GM23338 (cell line): ENCODE measurements around the gene ASB1. TPM values are rescaled to one million over a fixed set of nuclear protein-coding genes. Genes with fewer than 3 reads are reported as not detected.

Source experiments
- ATAC-seq: fragments of 200-7000 bp; cut with Tn5 transposase; 3 replicates; pipeline ENCODE4 v1.9.1; 2020
- DNase-seq: peaks from one replicate; pipeline ENCODE4 v3.0.0-alpha.2; 2015; ENCODE audit warnings: low spot score
- H2AFZ ChIP-seq: fragments of 200-600 bp; sonication (generic); 2 replicates; pipeline ENCODE4 v1.8.0; 2016; ENCODE audit warnings: antibody characterized with exemption, mild to moderate bottlenecking, moderate library complexity
- H3F3A ChIP-seq: fragments of 200-600 bp; sonication (generic); replicated peaks from 2 replicates; pipeline ENCODE4 v1.8.0; 2017; ENCODE audit warnings: antibody characterized with exemption, mixed run types, low read depth
- H3K27ac ChIP-seq: fragments of 200-600 bp; sonication (generic); 2 replicates; pipeline ENCODE4 v1.6.1; 2016; ENCODE audit warnings: low read depth
- H3K27me3 ChIP-seq: fragments of 200-600 bp; sonication (generic); 2 replicates; pipeline ENCODE4 v1.8.0; 2016; ENCODE audit warnings: mild to moderate bottlenecking, mixed run types, moderate library complexity; ENCODE audit not compliant: insufficient read depth
- H3K36me3 ChIP-seq: fragments of 200-600 bp; sonication (generic); 2 replicates; pipeline ENCODE4 v1.8.0; 2016; ENCODE audit warnings: mild to moderate bottlenecking; ENCODE audit not compliant: insufficient read depth
- H3K4me1 ChIP-seq: fragments of 200-600 bp; sonication (generic); 2 replicates; pipeline ENCODE4 v1.8.0; 2016; ENCODE audit warnings: mild to moderate bottlenecking, moderate library complexity; ENCODE audit not compliant: insufficient read depth
- H3K4me2 ChIP-seq: fragments of 200-600 bp; sonication (generic); 2 replicates; pipeline ENCODE4 v1.7.1; 2017; ENCODE audit warnings: mixed run types
- H3K4me3 ChIP-seq: fragments of 200-600 bp; sonication (generic); 2 replicates; pipeline ENCODE4 v1.6.1; 2016; ENCODE audit warnings: mixed run types
- H3K79me2 ChIP-seq: fragments of 200-600 bp; sonication (generic); replicated peaks from 2 replicates; pipeline ENCODE4 v1.8.0; 2017; ENCODE audit warnings: mild to moderate bottlenecking; ENCODE audit not compliant: insufficient read depth
- H3K9me2 ChIP-seq: fragments of 200-600 bp; sonication (generic); 2 replicates; pipeline ENCODE4 v1.8.0; 2017; ENCODE audit not compliant: insufficient read depth
- H4K20me1 ChIP-seq: fragments of 200-600 bp; sonication (generic); replicated peaks from 2 replicates; pipeline ENCODE4 v1.8.0; 2017; ENCODE audit warnings: mild to moderate bottlenecking; ENCODE audit not compliant: insufficient read depth
- H3K27ac Mint-ChIP-seq: 2 replicates; pipeline ENCODE4 v1.8.0; 2020; ENCODE audit warnings: inconsistent platforms, mild to moderate bottlenecking, moderate library complexity, mixed read lengths
- H3K27me3 Mint-ChIP-seq: 3 replicates; pipeline ENCODE4 v1.8.0; 2022; ENCODE audit warnings: low read depth, mild to moderate bottlenecking, moderate library complexity, mixed read lengths, inconsistent platforms; ENCODE audit not compliant: insufficient read depth, poor library complexity
- H3K36me3 Mint-ChIP-seq: 3 replicates; pipeline ENCODE4 v1.8.0; 2021; ENCODE audit warnings: low read depth, mild to moderate bottlenecking, inconsistent platforms, moderate library complexity, mixed read lengths
- H3K4me1 Mint-ChIP-seq: 3 replicates; pipeline ENCODE4 v1.8.0; 2020; ENCODE audit warnings: mild to moderate bottlenecking, inconsistent platforms, mixed read lengths
- H3K4me3 Mint-ChIP-seq: 3 replicates; pipeline ENCODE4 v1.8.0; 2021; ENCODE audit warnings: moderate library complexity, mild to moderate bottlenecking, inconsistent platforms, mixed read lengths
- H3K9me3 Mint-ChIP-seq: 3 replicates; pipeline ENCODE4 v1.8.0; 2020; ENCODE audit warnings: moderate library complexity, mild to moderate bottlenecking, inconsistent platforms, mixed read lengths
- CREB1 ChIP-seq: fragments of 250-450 bp; sonication (Bioruptor Pico); IDR thresholded peaks from 2 replicates; pipeline ENCODE4 v1.5.0; 2020; ENCODE audit warnings: low read depth, mild to moderate bottlenecking, moderate library complexity
- CTCF ChIP-seq, 2 experiments: fragments of 200-600 bp in 1 of 2; sonication (generic) in 1 of 2; conservative IDR thresholded peaks; 2 replicates each; pipeline versions ENCODE4 v1.5.1 to v1.6.1; 2016 to 2017; ENCODE audit warnings: antibody characterized with exemption in 2 of 2, low read depth in 2 of 2, mild to moderate bottlenecking in 2 of 2, moderate library complexity in 1 of 2
- ETS1 ChIP-seq: IDR thresholded peaks from 2 replicates; pipeline ENCODE4 v1.6.1; 2016; ENCODE audit warnings: antibody characterized with exemption
- EZH2 ChIP-seq: fragments of 200-600 bp; sonication (generic); IDR thresholded peaks from one replicate; pipeline ENCODE4 v1.8.0; 2017; ENCODE audit warnings: antibody characterized with exemption, mild to moderate bottlenecking, low read depth; ENCODE audit not compliant: unreplicated experiment
- EZH2phosphoT487 ChIP-seq: fragments of 200-600 bp; sonication (generic); IDR thresholded peaks from one replicate; pipeline ENCODE4 v1.8.1; 2018; ENCODE audit warnings: antibody characterized with exemption; ENCODE audit not compliant: unreplicated experiment
- JUNB ChIP-seq: IDR thresholded peaks from one replicate; pipeline ENCODE4 v1.6.1; 2016; ENCODE audit warnings: antibody characterized with exemption; ENCODE audit not compliant: unreplicated experiment
- NANOG ChIP-seq: IDR thresholded peaks from 2 replicates; pipeline ENCODE4 v1.6.1; 2016; ENCODE audit warnings: antibody characterized with exemption, borderline replicate concordance
- POLR2AphosphoS5 ChIP-seq: IDR thresholded peaks from 2 replicates; pipeline ENCODE4 v1.6.1; 2016; ENCODE audit warnings: antibody characterized with exemption, low read depth
- REST ChIP-seq: IDR thresholded peaks from one replicate; pipeline ENCODE4 v1.6.1; 2018; ENCODE audit warnings: antibody characterized with exemption; ENCODE audit not compliant: unreplicated experiment
- STAT1 ChIP-seq: IDR thresholded peaks from one replicate; pipeline ENCODE4 v1.6.1; 2016; ENCODE audit warnings: antibody characterized with exemption; ENCODE audit not compliant: unreplicated experiment
- ZNF114 ChIP-seq: fragments of 250-450 bp; sonication (Bioruptor Pico); IDR thresholded peaks from 2 replicates; pipeline ENCODE4 v1.5.0; 2020; ENCODE audit warnings: mild to moderate bottlenecking, moderate library complexity
- ZNF331 ChIP-seq: fragments of 250-450 bp; sonication (Bioruptor Pico); IDR thresholded peaks from 2 replicates; pipeline ENCODE4 v1.5.0; 2020; ENCODE audit warnings: low read depth, mild to moderate bottlenecking, moderate library complexity
- ZNF462 ChIP-seq: fragments of 250-450 bp; sonication (Bioruptor Pico); IDR thresholded peaks from 2 replicates; pipeline ENCODE4 v1.5.0; 2020; ENCODE audit warnings: mild to moderate bottlenecking, moderate library complexity
- polyA plus RNA-seq: library from polyadenylated mRNA; unstranded; fragments of >200 nt; fragmentation: Nextera tagmentation; extraction: Ambion mirVana; gene quantifications from 2 replicates; pipeline ENCODE4 v1.2.1, GENCODE V29; 2016
- total RNA-seq: library from RNA; depleted of rRNA; stranded (reverse); fragments of >200 nt; shearing (Covaris generic); gene quantifications from 2 replicates; pipeline ENCODE4 v1.2.3, GENCODE V29; 2014

The ASB1 gene
- total and polyA plus RNA-seq, 2 experiments from 2014 or later = 21.5 to 23.9 TPM

- Mint-ChIP-seq H3K27me3 (no peaks in the 10 kb centered on the region), H3K36me3 (peaks cover 2% of the 10 kb centered on the region), H3K27ac (no peak overlapping the region), H3K9me3 (peaks cover 38% of the 10 kb centered on the region), H3K4me1 (peaks cover 10% of the 10 kb centered on the region), H3K4me3 (no peak overlapping the region)
- Histone ChIP-seq H3K27ac (no peak overlapping the region), H3K4me3 (no peak overlapping the region), H3K9me2 (no peaks in the 10 kb centered on the region), H2AFZ (no peak overlapping the region), H3K27me3 (no peaks in the 10 kb centered on the region), H3F3A (no peaks in the 10 kb centered on the region), H3K4me1 (peaks cover 6% of the 10 kb centered on the region), H4K20me1 (no peaks in the 10 kb centered on the region), H3K4me2 (no peak overlapping the region), H3K79me2 (no peaks in the 10 kb centered on the region), H3K36me3 (no peaks in the 10 kb centered on the region; the same call in 1 of the 2 replicates)
- DNase-seq (no peak), ATAC-seq (no peak)
- no peak for TF ChIP-seq ETS1
- TF ChIP-seq EZH2 = no peak
- no peak for TF ChIP-seq ZNF331 (CRISPR knock-in tag)
- TF ChIP-seq POLR2AphosphoS5 = no peak
- TF ChIP-seq ZNF114 (CRISPR knock-in tag) = no peak
- no peak for TF ChIP-seq CTCF (conservative IDR thresholded peaks at IDR 0.05; ENCODE audit: low read depth in 2 of 2)
- no peak for TF ChIP-seq REST
- no peak for TF ChIP-seq CREB1 (CRISPR knock-in tag)
- no peak for TF ChIP-seq EZH2phosphoT487
- TF ChIP-seq ZNF462 (CRISPR knock-in tag) = no peak
- no peak for TF ChIP-seq NANOG
- TF ChIP-seq STAT1 = no peak
- TF ChIP-seq JUNB = no peak
These were observed 49.5 kb downstream of the ASB1 start for GRCh38 chr2:238476258-238476657.
